22Rv1 (cell line): ENCODE results near the gene SLC6A20.

Experiments used
- H3K27ac ChIP-seq: fragments of 450-650 bp; 2 replicates; pipeline ENCODE4 v1.5.1; 2017
- CTCF ChIP-seq: fragments of 450-650 bp; IDR thresholded peaks from 2 replicates; pipeline ENCODE4 v1.5.1; 2017; ENCODE audit warnings: mild to moderate bottlenecking
- ZFX ChIP-seq: fragments of 450-650 bp; IDR thresholded peaks from 2 replicates; pipeline ENCODE4 v1.6.1; 2017; ENCODE audit warnings: antibody characterized with exemption, borderline replicate concordance

SLC6A20 gene

GRCh38 chr3:45800611-45801010 is 4.3 kb upstream of the SLC6A20 start:
- TF ChIP-seq CTCF, result no peak
- TF ChIP-seq ZFX, result no peak
- no peak overlapping the region for H3K27ac ChIP-seq

- no peak overlapping the region for H3K27ac ChIP-seq
- no peak for TF ChIP-seq CTCF
- no peak for TF ChIP-seq ZFX
These were observed 3.2 kb upstream of the SLC6A20 start for GRCh38 chr3:45799586-45799985.

GRCh38 chr3:45798034-45798433 is 1.7 kb upstream of the SLC6A20 start:
- no peak overlapping the region for H3K27ac ChIP-seq
- TF ChIP-seq ZFX (no peak), CTCF (no peak)

GRCh38 chr3:45796902-45797637 is 734 bp upstream of the SLC6A20 start:
- H3K27ac ChIP-seq, result no peak overlapping the region
- TF ChIP-seq CTCF (no peak), ZFX (no peak)

- TF ChIP-seq ZFX (no peak), CTCF (no peak)
These were observed 841 bp downstream of the SLC6A20 start for GRCh38 chr3:45795509-45795881.

GRCh38 chr3:45794660-45795059 is 1.7 kb downstream of the SLC6A20 start:
- TF ChIP-seq ZFX (no peak), CTCF (no peak)
- no peak overlapping the region for H3K27ac ChIP-seq

More at GRCh38 chr3:45795509-45795881, 841 bp downstream of the SLC6A20 start:
- H3K27ac ChIP-seq, result no peak overlapping the region

GRCh38 chr3:45794177-45794560 is 2.2 kb downstream of the SLC6A20 start:
- no peak overlapping the region for H3K27ac ChIP-seq
- TF ChIP-seq CTCF (no peak), ZFX (no peak)
